ENCODE measurements around the gene AQP5.

AQP5 gene

DNA sequence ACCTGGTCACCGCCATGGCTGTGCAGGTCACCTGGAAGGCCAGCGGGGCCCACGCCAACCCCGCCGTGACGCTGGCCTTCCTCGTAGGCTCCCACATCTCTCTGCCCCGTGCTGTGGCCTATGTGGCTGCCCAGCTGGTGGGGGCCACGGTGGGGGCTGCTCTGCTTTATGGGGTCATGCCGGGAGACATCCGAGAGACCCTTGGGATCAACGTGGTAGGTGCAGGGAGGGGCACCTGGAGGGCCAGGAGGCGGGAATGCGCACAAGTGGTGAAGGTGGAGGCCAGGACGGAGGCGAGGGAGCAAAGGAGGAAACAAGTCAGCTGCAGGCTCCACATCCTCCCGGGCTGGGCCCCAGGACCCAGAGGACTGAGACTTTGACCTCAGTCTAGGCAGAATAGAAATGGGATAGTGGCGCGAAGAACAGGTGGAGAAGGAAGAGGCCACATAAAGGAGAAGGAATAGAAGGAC is 11.7 kb downstream of the AQP5 start:
- H3K27me3 ChIP-seq (ENCODE audit: control insufficient read depth, insufficient read depth, low read length), result no peaks in the 10 kb centered on the region
- no peak overlapping the region for H3K4me3 ChIP-seq (ENCODE audit: low read length)
- WGBS (ENCODE audit: insufficient coverage, insufficient read length), result no CpG with 5 or more reads among the region's 19 CpGs
- H3K27ac ChIP-seq (ENCODE audit: low read length), result no peak overlapping the region
- no peaks in the 10 kb centered on the region for H3K4me1 ChIP-seq (ENCODE audit: control insufficient read depth, insufficient read depth, low read length)
- H3K36me3 ChIP-seq (ENCODE audit: control insufficient read depth, insufficient read depth, low read length), result no peaks in the 10 kb centered on the region
- no peak for DNase-seq (ENCODE audit: low read depth, low spot score)
- H3K9me3 ChIP-seq (ENCODE audit: control insufficient read depth, insufficient read depth, low read length), result no peaks in the 10 kb centered on the region

- Histone ChIP-seq H3K36me3 (ENCODE audit: control insufficient read depth, insufficient read depth, low read length) (no peaks in the 10 kb centered on the region), H3K4me3 (ENCODE audit: low read length) (no peak overlapping the region), H3K4me1 (ENCODE audit: control insufficient read depth, insufficient read depth, low read length) (no peaks in the 10 kb centered on the region; the same call in 1 of the 2 replicates), H3K27ac (ENCODE audit: low read length) (no peak overlapping the region), H3K9me3 (ENCODE audit: control insufficient read depth, insufficient read depth, low read length) (no peaks in the 10 kb centered on the region), H3K27me3 (ENCODE audit: control insufficient read depth, insufficient read depth, low read length) (no peaks in the 10 kb centered on the region)
- DNase-seq (ENCODE audit: low read depth, low spot score), result no peak
- no CpG with 5 or more reads among the region's 15 CpGs for WGBS (ENCODE audit: insufficient coverage, insufficient read length)
These were observed 12.6 kb downstream of the AQP5 start for GRCh38 chr12:49974231-49974675.

DNA sequence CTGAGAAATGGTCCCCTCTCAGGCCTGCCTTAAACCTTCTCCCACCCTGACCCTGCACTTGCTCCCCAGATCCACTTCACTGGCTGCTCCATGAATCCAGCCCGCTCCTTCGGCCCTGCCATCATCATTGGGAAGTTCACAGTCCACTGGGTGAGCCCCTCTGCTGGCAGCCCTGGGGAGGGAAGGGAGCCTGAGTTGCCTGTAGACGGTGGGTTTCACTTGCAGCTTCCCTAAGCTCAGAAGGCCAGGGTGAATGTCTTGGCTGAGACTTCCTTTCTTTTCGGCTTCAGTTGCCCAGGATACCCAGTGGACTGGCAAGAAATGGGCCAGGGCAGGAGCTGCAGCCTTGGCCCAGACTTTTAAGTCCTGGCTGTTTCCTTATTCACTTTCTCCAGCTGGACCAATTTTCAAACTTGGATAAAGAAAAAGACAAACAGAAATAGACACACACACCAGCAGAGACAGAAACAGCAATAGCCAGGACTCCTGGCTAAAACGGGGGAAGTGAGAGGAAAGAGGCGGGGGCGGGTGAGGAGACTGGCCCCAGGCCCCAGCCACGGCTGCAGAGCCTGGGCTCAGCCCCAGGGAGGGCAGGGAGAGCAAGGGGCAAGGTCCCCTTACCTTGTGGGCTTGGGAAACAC is 13.1 kb downstream of the AQP5 start:
- no CpG with 5 or more reads among the region's 8 CpGs for WGBS (ENCODE audit: insufficient coverage, insufficient read length)
- H3K27ac ChIP-seq (ENCODE audit: low read length), result no peak overlapping the region
- H3K4me1 ChIP-seq (ENCODE audit: control insufficient read depth, insufficient read depth, low read length), result peaks cover 2% of the 10 kb centered on the region; the same call in 1 of the 2 replicates
- no peak for DNase-seq (ENCODE audit: low read depth, low spot score)
- no peak overlapping the region for H3K4me3 ChIP-seq (ENCODE audit: low read length)
- H3K9me3 ChIP-seq (ENCODE audit: control insufficient read depth, insufficient read depth, low read length), result no peaks in the 10 kb centered on the region
- no peaks in the 10 kb centered on the region for H3K36me3 ChIP-seq (ENCODE audit: control insufficient read depth, insufficient read depth, low read length)
- H3K27me3 ChIP-seq (ENCODE audit: control insufficient read depth, insufficient read depth, low read length), result no peaks in the 10 kb centered on the region

GRCh38 chr12:49975318-49975761 is 13.7 kb downstream of the AQP5 start:
- H3K4me3 ChIP-seq (ENCODE audit: low read length), result no peak overlapping the region
- H3K27me3 ChIP-seq (ENCODE audit: control insufficient read depth, insufficient read depth, low read length), result no peaks in the 10 kb centered on the region
- no CpG with 5 or more reads among the region's 17 CpGs for WGBS (ENCODE audit: insufficient coverage, insufficient read length)
- H3K27ac ChIP-seq (ENCODE audit: low read length), result no peak overlapping the region
- H3K4me1 ChIP-seq (ENCODE audit: control insufficient read depth, insufficient read depth, low read length), result peaks cover 2% of the 10 kb centered on the region; the same call in 1 of the 2 replicates
- no peaks in the 10 kb centered on the region for H3K9me3 ChIP-seq (ENCODE audit: control insufficient read depth, insufficient read depth, low read length)
- no peak for DNase-seq (ENCODE audit: low read depth, low spot score)
- no peaks in the 10 kb centered on the region for H3K36me3 ChIP-seq (ENCODE audit: control insufficient read depth, insufficient read depth, low read length)

DNA sequence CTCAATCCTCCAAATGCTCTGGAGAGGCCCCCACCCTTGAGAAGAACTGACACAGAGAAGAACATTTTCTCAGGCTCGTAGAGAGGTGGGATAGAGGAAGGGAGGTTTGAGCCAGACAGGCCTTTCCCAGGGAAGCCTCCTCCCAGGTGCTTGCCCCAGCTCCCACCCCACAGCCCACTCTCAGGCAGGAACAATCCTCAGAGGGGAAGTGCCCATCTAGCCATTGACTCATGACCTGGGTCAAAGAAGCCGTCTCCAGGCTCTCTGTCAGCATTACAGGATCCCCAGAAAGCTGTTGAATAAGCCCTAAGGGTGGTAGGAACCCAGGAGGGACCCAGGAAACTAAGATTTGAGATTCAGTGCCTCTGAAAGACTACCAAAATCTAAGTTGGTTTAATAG is 14.9 kb downstream of the AQP5 start:
- peaks cover 2% of the 10 kb centered on the region; the same call in 1 of the 2 replicates for H3K4me1 ChIP-seq (ENCODE audit: control insufficient read depth, insufficient read depth, low read length)
- H3K4me3 ChIP-seq (ENCODE audit: low read length), result no peak overlapping the region
- H3K27ac ChIP-seq (ENCODE audit: low read length), result no peak overlapping the region
- H3K27me3 ChIP-seq (ENCODE audit: control insufficient read depth, insufficient read depth, low read length), result no peaks in the 10 kb centered on the region
- H3K36me3 ChIP-seq (ENCODE audit: control insufficient read depth, insufficient read depth, low read length), result no peaks in the 10 kb centered on the region
- no CpG with 5 or more reads among the region's 2 CpGs for WGBS (ENCODE audit: insufficient coverage, insufficient read length)
- no peak for DNase-seq (ENCODE audit: low read depth, low spot score)
- no peaks in the 10 kb centered on the region for H3K9me3 ChIP-seq (ENCODE audit: control insufficient read depth, insufficient read depth, low read length)

DNA sequence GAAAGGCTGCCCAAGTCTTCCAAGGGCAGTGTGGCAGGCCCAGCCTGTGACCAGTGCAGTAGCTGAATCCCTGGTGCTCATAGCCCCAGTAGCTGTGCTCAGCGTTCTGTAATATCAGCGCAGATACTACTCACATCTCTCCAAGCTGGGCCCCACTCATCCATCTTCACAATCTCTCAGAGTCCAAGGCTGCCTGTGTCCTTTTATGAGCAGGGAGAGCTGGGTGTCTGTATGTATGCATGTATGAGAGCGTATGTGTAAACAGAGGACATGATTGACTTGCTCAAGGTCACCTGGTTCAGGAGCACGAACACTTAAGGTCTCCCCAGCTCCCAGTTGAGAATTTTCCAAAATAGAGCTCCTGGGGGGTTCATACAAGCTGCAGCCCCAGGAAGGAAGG is 16.5 kb downstream of the AQP5 start:
- H3K4me3 ChIP-seq (ENCODE audit: low read length), result no peak overlapping the region
- no CpG with 5 or more reads among the region's 4 CpGs for WGBS (ENCODE audit: insufficient coverage, insufficient read length)

DNA sequence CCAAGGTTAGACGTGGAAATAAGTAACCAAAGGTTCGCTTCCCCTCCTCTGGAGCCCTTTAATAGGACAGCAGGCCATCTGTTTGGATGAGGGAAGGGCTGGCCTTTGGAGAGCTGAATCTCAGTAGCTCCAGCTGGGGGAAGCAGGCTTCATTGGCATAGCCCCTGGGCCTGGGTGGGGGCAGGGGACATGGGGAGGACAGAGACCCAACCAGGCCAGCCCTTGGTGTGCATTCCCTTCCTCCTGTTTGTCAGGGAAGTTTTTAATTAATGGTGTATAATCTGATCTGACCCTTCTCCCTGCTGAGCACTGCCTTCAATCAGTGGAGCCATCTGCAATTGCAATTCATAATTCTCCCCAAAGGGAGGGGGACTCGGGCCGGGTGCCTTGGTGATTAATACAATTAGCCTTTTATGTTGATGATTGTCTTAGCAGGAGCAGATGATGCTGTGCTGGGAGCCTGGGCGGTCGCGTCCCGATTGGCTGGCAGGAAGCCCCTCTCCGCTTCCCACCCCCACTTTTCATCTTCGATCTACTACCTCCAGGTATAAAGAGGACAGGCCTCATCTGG is 17.4 kb downstream of the AQP5 start:
- DNase-seq (ENCODE audit: low read depth, low spot score), result no peak
- no peak overlapping the region for H3K4me3 ChIP-seq (ENCODE audit: low read length)
- H3K4me1 ChIP-seq (ENCODE audit: control insufficient read depth, insufficient read depth, low read length), result peaks cover 2% of the 10 kb centered on the region; the same call in 1 of the 2 replicates
- H3K36me3 ChIP-seq (ENCODE audit: control insufficient read depth, insufficient read depth, low read length), result no peaks in the 10 kb centered on the region
- no peaks in the 10 kb centered on the region for H3K9me3 ChIP-seq (ENCODE audit: control insufficient read depth, insufficient read depth, low read length)
- no peak overlapping the region for H3K27ac ChIP-seq (ENCODE audit: low read length)
- no CpG with 5 or more reads among the region's 10 CpGs for WGBS (ENCODE audit: insufficient coverage, insufficient read length)
- H3K27me3 ChIP-seq (ENCODE audit: control insufficient read depth, insufficient read depth, low read length), result no peaks in the 10 kb centered on the region

More for the DNA sequence above, 16.5 kb downstream of the AQP5 start:
- no peak for DNase-seq (ENCODE audit: low read depth, low spot score)
- Histone ChIP-seq H3K36me3 (ENCODE audit: control insufficient read depth, insufficient read depth, low read length) (no peaks in the 10 kb centered on the region), H3K9me3 (ENCODE audit: control insufficient read depth, insufficient read depth, low read length) (no peaks in the 10 kb centered on the region), H3K27ac (ENCODE audit: low read length) (no peak overlapping the region), H3K27me3 (ENCODE audit: control insufficient read depth, insufficient read depth, low read length) (no peaks in the 10 kb centered on the region), H3K4me1 (ENCODE audit: control insufficient read depth, insufficient read depth, low read length) (peaks cover 2% of the 10 kb centered on the region; the same call in 1 of the 2 replicates)

- Histone ChIP-seq H3K36me3 (ENCODE audit: control insufficient read depth, insufficient read depth, low read length) (no peaks in the 10 kb centered on the region), H3K27me3 (ENCODE audit: control insufficient read depth, insufficient read depth, low read length) (no peaks in the 10 kb centered on the region), H3K27ac (ENCODE audit: low read length) (no peak overlapping the region), H3K4me3 (ENCODE audit: low read length) (no peak overlapping the region), H3K9me3 (ENCODE audit: control insufficient read depth, insufficient read depth, low read length) (no peaks in the 10 kb centered on the region), H3K4me1 (ENCODE audit: control insufficient read depth, insufficient read depth, low read length) (peaks cover 2% of the 10 kb centered on the region; the same call in 1 of the 2 replicates)
- no peak for DNase-seq (ENCODE audit: low read depth, low spot score)
- WGBS (ENCODE audit: insufficient coverage, insufficient read length), result no CpG with 5 or more reads among the region's 3 CpGs
These were observed 18.1 kb downstream of the AQP5 start for GRCh38 chr12:49979791-49980190.

GRCh38 chr12:49980501-49981349 is 19.1 kb downstream of the AQP5 start:
- Histone ChIP-seq H3K9me3 (ENCODE audit: control insufficient read depth, insufficient read depth, low read length) (no peaks in the 10 kb centered on the region), H3K27ac (ENCODE audit: low read length) (no peak overlapping the region), H3K4me1 (ENCODE audit: control insufficient read depth, insufficient read depth, low read length) (peaks cover 2% of the 10 kb centered on the region; the same call in 1 of the 2 replicates), H3K4me3 (ENCODE audit: low read length) (no peak overlapping the region), H3K27me3 (ENCODE audit: control insufficient read depth, insufficient read depth, low read length) (no peaks in the 10 kb centered on the region), H3K36me3 (ENCODE audit: control insufficient read depth, insufficient read depth, low read length) (no peaks in the 10 kb centered on the region)
- WGBS (ENCODE audit: insufficient coverage, insufficient read length), result no CpG with 5 or more reads among the region's 10 CpGs
- DNase-seq (ENCODE audit: low read depth, low spot score), result no peak

Measured in iPS DF 6.9 (cell line).